Femur (tissue), 1 donor: ENCODE measurements around the gene ARFGEF2.
"Not testable (repeated sequence)": the region's sequence is repeated elsewhere in the genome, so short reads cannot be mapped to it uniquely, and the experiment has no call there.

Experiments used
- DNase-seq: peaks from one replicate; pipeline ENCODE4 v3.0.0-alpha.2; 2017

ARFGEF2 gene

DNA sequence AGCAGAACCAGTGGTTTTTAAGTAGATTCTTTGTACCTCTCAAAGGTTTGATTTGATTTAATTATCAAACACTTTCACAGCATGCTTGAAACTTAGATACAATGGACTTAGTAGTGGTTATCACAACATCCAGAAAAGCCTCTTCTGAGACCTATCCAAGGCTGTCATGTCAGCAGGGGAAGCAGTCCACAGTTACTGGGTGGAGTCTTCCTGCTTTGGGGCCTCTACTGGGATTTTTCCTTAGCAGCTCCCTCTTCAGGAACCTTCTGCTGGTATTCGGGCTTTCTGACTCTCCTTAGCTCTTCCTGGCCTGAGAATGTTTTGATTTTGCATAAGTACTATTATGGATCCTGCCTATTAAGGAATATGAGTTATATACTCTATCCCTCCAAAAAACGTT is 36.0 kb downstream of the ARFGEF2 start:
- DNase-seq = no peak

DNA sequence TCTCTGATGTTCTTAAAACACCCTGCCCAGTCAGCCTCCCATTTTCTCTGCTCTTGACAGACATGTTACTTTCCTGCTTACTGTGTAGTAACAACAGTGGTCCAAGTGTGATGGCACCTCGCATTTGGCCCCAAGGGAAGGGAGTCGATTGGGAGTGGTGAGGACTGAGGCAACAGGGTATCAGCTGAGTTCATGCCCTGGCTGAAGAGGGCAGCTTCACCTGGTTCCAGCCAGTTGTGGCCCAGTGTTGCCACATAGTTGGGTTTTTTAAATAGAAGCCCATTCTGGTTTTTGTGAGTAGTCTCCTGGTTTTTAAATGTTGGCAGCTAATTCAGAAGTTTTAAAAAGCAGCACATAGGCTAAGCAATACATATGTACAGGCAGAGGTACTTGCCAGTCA is 37.2 kb downstream of the ARFGEF2 start:
- no peak for DNase-seq

GRCh38 chr20:48959899-48960550 is 38.5 kb downstream of the ARFGEF2 start:
- no peak for DNase-seq

- DNase-seq = no peak
Observed at GRCh38 chr20:48962421-48962820, 40.9 kb downstream of the ARFGEF2 start.

DNA sequence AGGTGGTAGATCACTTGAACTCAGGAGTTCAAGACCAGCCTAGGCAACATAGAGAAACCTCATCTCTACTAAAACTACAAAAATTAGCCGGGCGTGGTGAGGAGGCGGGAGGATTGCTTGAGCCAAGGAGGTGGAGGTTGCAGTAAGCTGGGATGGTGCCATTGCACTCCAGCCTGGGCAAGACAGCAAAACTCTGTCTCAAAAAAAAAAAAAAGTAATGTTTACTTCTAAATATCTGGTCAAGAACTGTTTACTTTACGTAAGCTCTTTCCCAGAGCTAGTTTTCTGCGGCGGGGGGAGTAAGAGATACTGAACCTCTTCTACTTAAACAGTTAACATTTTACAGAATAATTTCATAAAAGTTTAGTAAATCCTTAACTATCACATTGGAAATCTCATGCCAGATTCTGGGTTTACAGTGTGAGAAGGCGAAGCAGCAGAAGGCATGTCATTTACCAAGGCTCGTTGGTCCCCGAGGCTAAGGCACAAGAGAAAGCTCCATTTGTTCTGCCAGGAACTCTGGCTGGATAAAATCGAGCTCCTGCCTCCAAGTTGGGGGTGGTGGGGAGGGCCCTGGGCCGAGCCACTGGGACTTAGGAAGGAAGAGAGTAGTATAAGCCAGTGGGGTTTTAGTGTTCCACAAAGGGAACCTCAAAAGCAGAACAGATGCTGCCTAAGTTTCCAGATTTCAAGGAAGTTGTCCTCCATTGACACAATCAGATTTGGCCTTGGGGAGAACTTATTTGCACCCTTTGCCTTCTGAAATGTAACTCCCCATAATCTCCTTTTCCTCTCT is 41.7 kb downstream of the ARFGEF2 start:
- no peak for DNase-seq

GRCh38 chr20:48965189-48965910 is 43.8 kb downstream of the ARFGEF2 start:
- no peak for DNase-seq

- DNase-seq = no peak
Observed at GRCh38 chr20:48970681-48971365, 49.3 kb downstream of the ARFGEF2 start.

DNA sequence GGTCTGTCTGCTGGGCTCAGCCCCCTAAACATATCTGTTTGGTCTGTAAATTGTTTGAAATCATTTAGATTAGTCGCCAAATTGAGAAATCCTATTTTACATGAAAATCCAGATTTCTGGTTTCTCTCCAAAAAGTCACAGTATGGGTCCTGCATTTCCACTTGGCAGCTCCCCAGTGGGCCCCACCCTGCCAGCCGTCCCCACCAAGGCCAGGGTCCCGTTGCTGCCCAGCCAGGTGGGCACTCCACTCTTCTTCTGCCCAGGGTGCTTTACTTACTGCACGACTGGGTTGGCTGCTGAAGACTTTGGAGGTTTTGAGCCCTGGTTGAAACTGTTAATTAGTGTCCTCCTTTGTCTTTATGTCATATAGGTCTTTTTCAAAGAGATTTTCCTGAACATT is 50.4 kb downstream of the ARFGEF2 start:
- no peak for DNase-seq

DNA sequence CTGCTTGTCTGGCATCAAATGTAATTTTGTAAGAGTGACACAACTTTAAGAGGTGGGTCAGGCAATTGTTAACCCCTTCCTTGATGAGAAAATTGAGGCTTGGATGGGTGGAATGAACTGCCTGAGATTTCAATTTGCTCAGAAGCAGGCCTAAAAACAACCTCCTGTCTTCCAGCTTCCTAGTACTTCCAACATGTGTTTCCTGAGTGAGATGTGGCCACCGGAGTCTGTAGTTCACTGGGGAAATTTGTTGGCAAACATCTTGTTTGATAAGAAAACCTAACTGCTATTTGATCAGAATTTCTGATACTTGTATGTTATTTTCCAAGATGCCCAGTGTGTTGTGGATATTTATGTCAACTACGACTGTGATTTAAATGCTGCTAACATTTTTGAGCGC is 51.3 kb downstream of the ARFGEF2 start:
- DNase-seq = no peak

GRCh38 chr20:48975955-48976354 is 54.4 kb downstream of the ARFGEF2 start:
- no peak for DNase-seq

DNA sequence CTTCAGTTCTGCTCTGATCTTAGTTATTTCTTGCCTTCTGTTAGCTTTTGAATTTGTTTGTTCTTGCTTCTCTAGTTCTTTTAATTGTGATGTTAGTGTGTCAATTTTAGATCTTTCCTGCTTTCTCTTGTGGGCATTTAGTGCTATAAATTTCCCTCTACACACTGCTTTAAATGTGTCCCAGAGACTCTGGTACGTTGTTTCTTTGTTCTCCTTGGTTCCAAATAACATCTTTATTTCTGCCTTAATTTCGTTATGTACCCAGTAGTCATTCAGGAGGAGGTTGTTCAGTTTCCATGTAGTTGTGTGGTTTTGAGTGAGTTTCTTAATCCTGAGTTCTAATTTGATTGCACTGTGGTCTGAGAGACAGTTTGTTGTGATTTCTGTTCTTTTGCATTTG is 58.5 kb downstream of the ARFGEF2 start:
- DNase-seq = not testable (repeated sequence)

DNA sequence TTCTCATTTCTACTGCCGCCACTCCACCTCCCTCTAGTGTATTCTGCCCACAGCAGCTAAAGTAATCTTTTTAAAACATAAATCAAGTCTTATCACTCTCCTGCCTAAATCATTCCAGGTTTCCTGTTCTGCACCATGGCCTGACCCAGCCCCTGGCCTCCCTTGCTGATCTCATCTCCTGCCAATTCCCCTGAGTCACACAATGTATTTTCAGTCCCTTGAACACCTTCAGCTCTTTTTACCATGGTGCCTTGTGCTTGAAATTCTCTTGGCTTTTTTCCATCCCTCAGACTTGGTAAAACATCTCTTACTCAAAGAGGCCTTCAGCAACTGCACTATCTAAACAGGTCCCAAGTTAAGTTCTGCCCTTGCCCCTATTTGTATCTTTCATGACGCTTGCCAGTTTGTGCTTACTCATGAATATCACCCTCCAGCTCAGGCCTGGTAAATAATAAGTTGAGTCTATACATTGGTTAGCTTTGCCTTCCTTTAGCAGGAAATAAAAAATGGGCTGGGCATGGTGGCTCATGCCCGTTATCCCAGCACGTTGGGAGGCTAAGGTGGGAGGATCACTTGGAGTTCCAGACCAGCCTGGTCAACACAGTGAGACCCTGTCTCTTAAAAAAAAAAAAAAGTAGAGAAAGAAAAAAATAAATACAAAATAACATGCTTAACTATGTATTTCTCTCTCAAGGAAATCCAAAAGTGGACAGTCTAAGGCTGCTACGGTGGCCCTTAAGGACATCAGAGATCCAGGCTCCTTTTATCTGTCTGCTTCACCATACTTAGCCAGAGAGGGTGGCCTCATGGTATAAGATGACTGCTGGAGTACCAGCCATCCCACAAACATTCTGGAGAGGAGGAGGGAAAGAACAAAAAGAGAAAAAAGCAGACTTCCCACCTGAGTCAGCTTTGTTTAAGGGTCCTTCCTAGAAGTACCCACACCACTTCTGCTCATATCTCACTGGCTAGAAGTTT is 62.2 kb downstream of the ARFGEF2 start:
- DNase-seq = no peak

GRCh38 chr20:48984575-48985219 is 63.2 kb downstream of the ARFGEF2 start:
- DNase-seq = no peak

- no peak for DNase-seq
Observed at GRCh38 chr20:48986899-48987298, 65.4 kb downstream of the ARFGEF2 start.

DNA sequence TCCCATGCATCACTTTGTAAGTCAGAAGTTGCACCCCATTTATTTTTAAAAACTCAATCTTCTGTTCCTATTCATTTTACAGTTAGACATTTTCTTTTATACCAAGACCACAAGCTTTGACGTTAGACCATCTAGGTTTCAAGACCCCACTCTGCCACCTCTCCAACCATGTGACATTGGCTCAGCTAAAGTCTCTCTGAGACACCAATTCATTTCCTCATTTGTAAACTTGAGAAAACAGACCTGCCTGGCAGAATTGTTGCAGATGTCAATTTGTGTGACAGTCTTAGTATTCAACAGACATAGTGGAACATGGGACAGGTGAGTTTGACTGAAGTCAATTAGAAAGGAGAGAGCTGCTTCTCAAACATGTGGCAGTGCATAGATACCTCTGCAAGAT is 69.0 kb downstream of the ARFGEF2 start:
- DNase-seq = no peak

DNA sequence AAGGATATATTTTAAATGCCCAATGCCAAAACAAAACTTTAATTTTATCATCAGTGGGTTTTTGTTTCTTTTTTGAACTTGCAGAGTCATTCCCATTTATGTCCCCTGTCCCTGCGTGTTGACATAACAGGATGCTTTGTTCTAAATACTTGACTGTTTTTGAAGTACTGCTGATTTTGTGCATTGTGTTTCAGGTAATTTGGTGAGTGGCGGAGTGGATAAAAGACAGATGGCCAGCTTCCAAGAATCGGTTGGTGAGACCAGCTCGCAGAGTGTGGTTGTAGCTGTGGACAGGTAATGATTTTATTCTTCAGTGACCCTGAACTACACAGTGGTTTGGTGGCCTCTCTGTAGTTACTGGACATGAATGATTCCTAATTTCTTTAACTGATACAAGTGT is 74.1 kb downstream of the ARFGEF2 start:
- no peak for DNase-seq

DNA sequence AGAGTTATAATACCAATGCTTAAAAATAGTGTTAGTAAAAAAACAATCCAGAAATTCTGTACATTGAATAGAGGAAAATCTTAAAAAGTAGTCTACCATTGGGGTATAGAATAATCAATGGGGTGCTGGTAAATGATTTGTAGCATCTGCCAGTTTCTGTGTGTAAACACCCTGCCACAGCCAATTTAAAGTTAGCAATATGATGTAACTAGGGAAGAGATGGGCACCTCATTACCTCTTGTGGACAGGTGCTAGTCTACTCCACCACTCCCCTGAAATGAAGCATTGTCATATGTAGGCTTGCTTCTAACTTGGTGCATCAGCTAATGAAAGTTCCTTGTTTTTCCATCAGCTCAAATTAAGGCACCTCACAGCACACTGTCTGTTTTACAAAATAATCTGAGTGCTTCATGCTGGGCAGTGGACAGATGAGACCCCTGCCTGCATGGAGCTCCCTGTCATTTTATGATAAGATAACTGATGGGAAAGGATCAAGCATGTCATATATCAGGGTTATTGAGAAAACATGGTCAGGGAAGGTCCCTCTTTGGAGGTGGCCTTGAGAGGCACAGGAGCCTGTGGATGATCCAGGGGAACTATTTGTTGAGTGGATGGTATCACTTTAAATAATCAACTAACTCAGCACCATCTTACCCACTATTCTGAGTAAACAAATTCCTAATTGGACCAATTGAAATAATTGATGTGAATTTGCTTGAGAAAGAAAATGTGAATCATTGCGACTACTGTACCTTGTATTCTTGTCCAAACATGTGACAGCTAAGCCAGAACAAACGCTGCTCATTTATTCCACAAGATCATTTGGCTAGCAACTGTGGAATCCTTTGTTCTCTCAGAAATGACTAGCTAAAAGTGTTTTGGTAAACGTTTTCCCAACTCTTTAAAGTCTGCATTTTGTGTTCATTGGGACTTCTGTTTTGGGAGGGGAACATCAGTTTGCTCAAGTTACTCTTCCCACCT is 78.7 kb downstream of the ARFGEF2 start:
- no peak for DNase-seq

- no peak for DNase-seq
Observed at GRCh38 chr20:49001741-49002140, 80.2 kb downstream of the ARFGEF2 start.

GRCh38 chr20:49006446-49006980 is 85.0 kb downstream of the ARFGEF2 start:
- no peak for DNase-seq
